ENCODE results near the gene NISCH.
A peak's percentile ranks its signal among the peaks of the same experiment; 100 is the strongest.

Gene NISCH

GRCh38 chr3:52447512-52448355 lies 7.7 kb upstream of the NISCH start:
- DNase-seq = no peak

DNA sequence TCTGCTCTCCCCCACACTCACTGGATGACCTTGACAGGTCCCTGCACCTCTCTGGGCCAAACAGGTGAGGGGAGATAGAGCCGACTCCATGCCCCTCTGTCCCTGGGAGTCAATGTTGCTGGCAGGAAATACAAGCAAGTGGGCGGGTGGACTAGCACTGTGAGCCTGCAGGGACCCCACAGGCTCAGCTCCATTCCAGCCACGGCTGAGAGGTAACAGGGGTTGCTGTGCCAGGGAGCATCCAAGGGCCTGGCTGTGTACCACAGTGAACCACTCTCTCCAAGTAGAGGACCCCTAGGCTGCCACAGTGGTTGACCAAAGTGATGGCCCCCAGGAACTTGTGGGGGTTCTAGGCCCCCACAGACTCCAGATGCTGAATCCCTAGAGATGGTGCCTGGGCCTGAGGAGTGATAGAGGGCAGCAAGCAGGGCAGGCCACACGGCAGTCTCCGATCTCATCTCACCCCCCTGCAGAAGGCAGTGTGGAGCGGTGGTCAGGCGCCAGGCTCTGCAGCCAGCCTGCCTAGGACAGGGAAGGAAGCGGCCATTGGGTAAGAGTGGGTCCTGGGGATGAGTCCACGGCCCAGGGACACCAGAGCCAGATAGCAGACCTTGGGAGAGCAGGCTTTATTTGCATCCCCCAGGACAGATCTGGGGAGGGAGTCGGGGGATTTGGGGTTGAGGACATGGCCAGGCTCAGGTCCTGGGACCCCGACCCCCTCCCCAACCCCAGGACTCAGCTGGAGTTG lies 4.7 kb upstream of the NISCH start:
- no peak for DNase-seq

GRCh38 chr3:52451237-52452083 lies 3.9 kb upstream of the NISCH start:
- DNase-seq = no peak

- no peak for DNase-seq
Observed at GRCh38 chr3:52452126-52452525, 3.3 kb upstream of the NISCH start.

GRCh38 chr3:52452570-52453221 lies 2.7 kb upstream of the NISCH start:
- no peak for DNase-seq

- no peak for DNase-seq
Observed at GRCh38 chr3:52453496-52454249, 1.7 kb upstream of the NISCH start, which contains the start of gene TNNC1. Gene TNNC1, minus strand, starts transcription at chr3:52454041. Its CDS starts 26 bp downstream, at chr3:52454015.

- DNase-seq = no peak
Observed at GRCh38 chr3:52454250-52454937, 1.0 kb upstream of the NISCH start.

DNA sequence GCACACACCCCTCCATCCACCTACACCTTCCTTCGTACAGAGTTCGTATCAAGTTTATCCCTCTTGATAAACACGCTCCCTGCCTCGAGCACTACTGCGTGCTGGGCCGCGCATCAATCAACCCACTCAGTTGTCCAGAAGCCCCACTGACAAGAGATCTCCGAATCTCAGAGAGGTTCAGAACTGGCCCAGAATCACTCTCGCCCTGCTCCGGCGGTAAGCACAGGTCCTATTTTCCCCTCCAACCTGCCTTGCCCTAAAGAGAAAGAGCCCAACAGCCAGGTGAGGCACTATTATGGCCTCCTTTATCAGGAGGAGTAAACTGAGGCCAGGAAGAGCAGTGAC lies 494 bp upstream of the NISCH start:
- no peak for DNase-seq

GRCh38 chr3:52456169-52456799 lies 880 bp downstream of the NISCH start:
- no peak for DNase-seq

- no peak for DNase-seq
Observed at GRCh38 chr3:52456800-52457183, 1.4 kb downstream of the NISCH start.

- no peak for DNase-seq
Observed at GRCh38 chr3:52458031-52458760, 2.8 kb downstream of the NISCH start.

DNA sequence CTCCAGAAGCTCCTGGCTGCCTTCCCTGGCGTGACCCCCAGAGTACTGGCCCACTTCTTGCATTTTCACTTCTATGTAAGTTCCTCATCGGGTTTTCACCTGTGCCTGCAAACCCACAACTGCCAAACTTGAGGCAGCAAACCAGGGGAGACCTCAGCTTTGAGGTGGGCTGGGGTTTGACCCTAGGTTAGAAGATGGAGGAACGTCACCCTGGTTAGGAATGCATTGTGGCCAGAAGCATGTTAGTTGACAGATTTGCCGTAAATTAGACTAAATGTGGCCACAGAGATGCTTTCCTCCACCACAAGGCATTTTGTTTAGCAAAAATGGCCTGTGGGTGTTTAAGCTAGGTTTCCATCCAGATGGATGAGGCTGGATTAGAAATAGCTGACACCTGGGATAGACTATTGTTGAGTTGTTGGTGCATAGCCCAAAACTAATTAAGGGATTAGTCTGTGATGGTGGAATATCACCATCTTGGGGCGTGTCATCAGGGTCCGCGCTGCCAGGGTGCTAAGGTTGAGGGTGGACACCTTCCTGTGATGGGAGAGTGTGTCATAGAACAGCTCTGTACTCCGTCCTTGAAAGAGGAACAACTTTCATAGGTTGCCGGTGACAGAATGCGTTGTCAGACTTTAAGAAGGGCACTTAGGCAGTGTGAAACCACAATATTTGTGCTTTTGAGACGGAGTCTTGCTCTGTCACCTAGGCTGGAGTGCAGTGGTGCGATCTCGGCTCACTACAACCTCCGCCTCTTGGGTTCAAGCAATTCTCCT lies 3.6 kb downstream of the NISCH start:
- no peak for DNase-seq

DNA sequence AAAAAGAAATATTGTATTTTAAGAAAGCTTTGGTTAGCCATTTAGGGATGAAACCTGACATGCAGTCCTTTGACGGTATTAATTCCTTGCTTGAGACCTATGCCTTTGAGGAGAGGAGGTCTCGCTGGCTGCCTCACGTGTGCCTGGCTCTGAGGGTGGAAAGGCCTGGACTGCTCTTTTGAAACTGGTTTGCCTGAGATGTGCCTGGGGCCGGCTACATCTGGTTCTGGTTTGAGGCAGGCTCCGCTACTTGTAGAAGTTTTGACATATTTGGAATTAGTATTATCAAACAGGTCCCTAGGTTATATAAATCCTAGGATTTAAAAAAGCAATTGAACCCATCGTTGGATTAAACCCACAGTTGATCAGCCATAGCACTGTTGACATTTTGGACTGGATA lies 6.5 kb downstream of the NISCH start:
- DNase-seq = no peak

GRCh38 chr3:52463416-52463815 lies 8.0 kb downstream of the NISCH start:
- DNase-seq = no peak

- no peak for DNase-seq
Observed at GRCh38 chr3:52468336-52468735, 12.9 kb downstream of the NISCH start.

- no peak for DNase-seq
Observed at GRCh38 chr3:52469001-52469400, 13.6 kb downstream of the NISCH start.

- DNase-seq = no peak
Observed at GRCh38 chr3:52470920-52471319, 15.5 kb downstream of the NISCH start.

- DNase-seq = peak; percentile 23 to 34
Observed at GRCh38 chr3:52471371-52472238, 16.2 kb downstream of the NISCH start.

Measured in bone marrow (tissue), 2 donors.